EL (cell line): ENCODE measurements around the gene CTCF.
"Not testable (repeated sequence)": the region's sequence is repeated elsewhere in the genome, so short reads cannot be mapped to it uniquely, and the experiment has no call there.

Experiments
- DNase-seq: peaks from one replicate; pipeline ENCODE4 v3.0.0-alpha.2; 2016

CTCF gene

GRCh38 chr16:67562526-67562917, at the start of gene CTCF:
Gene CTCF, plus strand, starts transcription at chr16:67562526. Its CDS starts 48,307 bp downstream, at chr16:67610833.
- DNase-seq: peak; percentile 86

GRCh38 chr16:67513892-67514291, 48.4 kb upstream of the CTCF start:
- DNase-seq: not testable (repeated sequence)

GRCh38 chr16:67514382-67514828, 47.9 kb upstream of the CTCF start:
- DNase-seq: peak; percentile 83

- DNase-seq: peak; percentile 77
These were observed 45.8 kb upstream of the CTCF start for GRCh38 chr16:67516296-67517154.

GRCh38 chr16:67517155-67517445, 45.2 kb upstream of the CTCF start:
- no peak for DNase-seq

- DNase-seq: no peak
These were observed 44.5 kb upstream of the CTCF start for GRCh38 chr16:67517661-67518423.

- no peak for DNase-seq
These were observed 43.6 kb upstream of the CTCF start for GRCh38 chr16:67518676-67519075.

GRCh38 chr16:67519242-67519641, 43.1 kb upstream of the CTCF start:
- DNase-seq: no peak

- peak; percentile 97 for DNase-seq
These were observed 41.1 kb upstream of the CTCF start for GRCh38 chr16:67521095-67521804.

- peak; percentile 69 for DNase-seq
These were observed 37.0 kb upstream of the CTCF start for GRCh38 chr16:67525176-67525860.

- peak; percentile 58 for DNase-seq
These were observed 36.1 kb upstream of the CTCF start for GRCh38 chr16:67526149-67526791.

- peak; percentile 53 for DNase-seq
These were observed 34.0 kb upstream of the CTCF start, which contains the start of gene RIPOR1 for GRCh38 chr16:67528222-67528869. Gene RIPOR1, plus strand, starts transcription at chr16:67528829. Its CDS starts 9,618 bp downstream, at chr16:67538447.

- DNase-seq: peak; percentile 61
These were observed 33.3 kb upstream of the CTCF start for GRCh38 chr16:67528870-67529581.

GRCh38 chr16:67529582-67530012, 32.7 kb upstream of the CTCF start:
- peak; percentile 30 for DNase-seq

- DNase-seq: peak; percentile 82
These were observed 32.0 kb upstream of the CTCF start for GRCh38 chr16:67530013-67530939.

- DNase-seq: no peak
These were observed 31.1 kb upstream of the CTCF start for GRCh38 chr16:67531247-67531646.

GRCh38 chr16:67533024-67533560, 29.2 kb upstream of the CTCF start:
- DNase-seq: no peak

- not testable (repeated sequence) for DNase-seq
These were observed 28.3 kb upstream of the CTCF start for GRCh38 chr16:67533987-67534386.

- no peak for DNase-seq
These were observed 27.9 kb upstream of the CTCF start for GRCh38 chr16:67534431-67534830.
